ENCODE data around the gene OR5B21.

DNA sequence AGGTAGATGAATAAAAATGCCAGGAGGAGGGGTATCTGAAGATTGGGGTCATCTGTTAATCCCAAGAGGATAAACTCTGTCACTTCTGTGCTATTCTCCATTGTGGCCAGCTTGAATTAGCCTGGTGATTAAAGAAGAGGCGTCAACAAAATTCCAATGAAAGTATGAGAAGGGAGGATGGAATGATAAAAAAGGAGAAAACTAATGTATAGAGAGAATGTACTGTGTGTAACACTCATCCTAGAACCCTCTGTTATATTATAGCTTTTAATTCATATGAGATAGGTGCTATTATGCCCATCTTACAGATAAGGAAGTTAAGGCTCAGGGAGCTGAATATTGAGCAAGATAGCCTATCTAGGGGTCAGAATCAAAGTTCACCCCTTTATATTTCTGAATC is at the start of gene OR5B21:
- TF ChIP-seq, protein P1, sequence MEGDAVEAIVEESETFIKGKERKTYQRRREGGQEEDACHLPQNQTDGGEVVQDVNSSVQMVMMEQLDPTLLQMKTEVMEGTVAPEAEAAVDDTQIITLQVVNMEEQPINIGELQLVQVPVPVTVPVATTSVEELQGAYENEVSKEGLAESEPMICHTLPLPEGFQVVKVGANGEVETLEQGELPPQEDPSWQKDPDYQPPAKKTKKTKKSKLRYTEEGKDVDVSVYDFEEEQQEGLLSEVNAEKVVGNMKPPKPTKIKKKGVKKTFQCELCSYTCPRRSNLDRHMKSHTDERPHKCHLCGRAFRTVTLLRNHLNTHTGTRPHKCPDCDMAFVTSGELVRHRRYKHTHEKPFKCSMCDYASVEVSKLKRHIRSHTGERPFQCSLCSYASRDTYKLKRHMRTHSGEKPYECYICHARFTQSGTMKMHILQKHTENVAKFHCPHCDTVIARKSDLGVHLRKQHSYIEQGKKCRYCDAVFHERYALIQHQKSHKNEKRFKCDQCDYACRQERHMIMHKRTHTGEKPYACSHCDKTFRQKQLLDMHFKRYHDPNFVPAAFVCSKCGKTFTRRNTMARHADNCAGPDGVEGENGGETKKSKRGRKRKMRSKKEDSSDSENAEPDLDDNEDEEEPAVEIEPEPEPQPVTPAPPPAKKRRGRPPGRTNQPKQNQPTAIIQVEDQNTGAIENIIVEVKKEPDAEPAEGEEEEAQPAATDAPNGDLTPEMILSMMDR (IDR thresholded peaks at IDR 0.05) = no peak
- TF ChIP-seq POLR2A (IDR thresholded peaks at IDR 0.05) = no peak

All from adrenal gland (tissue), 5 donors.